CD1c-positive myeloid dendritic cell (primary cell): Measurements from ENCODE around the gene DNASE1L3.
"Not testable (repeated sequence)": the region's sequence is repeated elsewhere in the genome, so short reads cannot be mapped to it uniquely, and the experiment has no call there.

Experiments
- DNase-seq: peaks from one replicate; pipeline ENCODE4 v3.0.0-alpha.2; 2016; ENCODE audit errors: extremely low spot score

DNASE1L3 gene, protein sequence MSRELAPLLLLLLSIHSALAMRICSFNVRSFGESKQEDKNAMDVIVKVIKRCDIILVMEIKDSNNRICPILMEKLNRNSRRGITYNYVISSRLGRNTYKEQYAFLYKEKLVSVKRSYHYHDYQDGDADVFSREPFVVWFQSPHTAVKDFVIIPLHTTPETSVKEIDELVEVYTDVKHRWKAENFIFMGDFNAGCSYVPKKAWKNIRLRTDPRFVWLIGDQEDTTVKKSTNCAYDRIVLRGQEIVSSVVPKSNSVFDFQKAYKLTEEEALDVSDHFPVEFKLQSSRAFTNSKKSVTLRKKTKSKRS

DNA sequence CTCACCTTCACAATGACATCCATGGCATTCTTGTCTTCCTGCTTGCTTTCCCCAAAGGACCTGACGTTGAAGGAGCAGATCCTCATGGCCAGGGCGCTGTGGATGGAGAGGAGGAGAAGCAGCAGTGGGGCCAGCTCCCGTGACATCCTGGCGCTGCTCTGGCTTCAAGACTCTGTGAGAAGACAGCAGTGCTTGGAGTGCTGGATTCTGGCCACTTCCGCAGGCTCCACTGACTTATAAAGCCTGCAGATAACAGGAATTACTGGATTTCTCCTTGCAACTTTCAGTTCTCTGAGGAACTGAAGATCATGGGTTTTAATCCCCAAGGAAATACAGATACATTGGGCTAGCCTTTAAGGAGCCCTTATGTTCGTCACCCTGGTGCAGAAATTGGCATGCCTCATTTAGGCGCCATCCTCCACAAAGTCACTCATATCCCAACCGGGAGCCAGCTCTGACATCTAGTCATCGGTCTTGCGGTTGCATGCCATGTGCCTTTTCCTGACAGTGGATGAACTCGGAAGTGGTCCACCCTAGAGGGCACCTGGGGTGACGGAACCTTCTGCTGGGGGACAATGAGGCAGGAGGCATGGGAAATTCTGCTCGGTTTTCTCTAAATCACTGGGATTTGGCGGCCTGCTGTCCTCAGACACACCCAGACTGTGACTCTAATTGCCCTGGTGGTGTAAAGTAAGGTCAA lies at the start of gene DNASE1L3:
Gene DNASE1L3 (minus strand): TSS at position 212 of the 700 bp plus-strand sequence. CDS start 66 bp downstream, at position 146.
- DNase-seq, result peak; percentile 45

DNA sequence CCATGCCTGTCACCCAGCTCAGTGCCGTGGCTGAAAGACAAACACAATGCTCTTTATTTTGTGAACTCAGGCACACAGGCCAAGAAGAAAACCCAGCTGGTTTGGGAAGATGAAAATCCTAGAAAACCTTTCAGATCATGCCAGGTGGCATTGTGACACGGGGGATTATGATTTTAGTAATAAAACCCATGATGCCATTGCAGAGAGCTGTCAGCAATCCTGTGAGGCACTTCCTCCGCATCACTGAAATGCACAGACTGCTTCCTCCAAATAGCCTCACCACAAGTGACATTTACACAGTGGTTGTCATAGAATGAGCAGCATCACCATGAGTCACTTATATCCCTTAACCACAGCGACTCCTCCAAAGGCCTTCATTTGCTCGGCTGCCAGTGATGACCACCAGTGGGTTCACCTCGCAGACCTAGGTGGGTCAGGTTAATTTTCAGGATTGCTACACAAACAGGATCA lies 49.5 kb upstream of the DNASE1L3 start:
- DNase-seq, result peak; percentile 71

DNA sequence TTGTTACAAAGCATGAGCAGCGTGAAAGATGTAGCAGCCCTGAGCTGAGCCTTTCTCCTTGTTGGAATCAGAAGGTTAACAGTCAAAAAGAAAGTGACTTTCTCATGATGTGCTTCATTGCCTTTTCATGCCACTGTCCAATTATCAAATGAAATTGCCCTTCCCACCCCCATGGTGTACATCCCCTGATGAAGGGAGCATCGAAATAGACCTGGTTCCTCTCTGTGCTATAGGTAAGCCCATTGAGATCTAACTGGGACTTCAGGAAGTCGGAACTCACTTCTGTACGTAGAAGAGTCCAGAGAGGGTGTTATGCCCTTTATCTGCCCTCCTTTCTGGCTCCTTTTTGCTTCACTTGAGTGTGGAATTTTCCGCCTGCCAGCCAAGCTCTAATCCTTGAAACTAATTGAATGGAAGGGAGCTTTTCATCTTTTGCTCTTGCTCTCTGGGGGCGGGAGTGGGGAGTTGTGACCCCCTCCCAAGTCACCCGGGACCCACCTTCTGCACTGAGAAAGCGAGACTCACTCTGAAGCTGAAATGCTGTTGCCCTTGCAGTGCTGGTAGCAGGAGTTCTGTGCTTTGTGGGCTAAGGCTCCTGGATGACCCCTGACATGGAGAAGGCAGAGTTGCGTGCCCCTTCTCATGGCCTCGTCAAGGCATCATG lies 47.8 kb upstream of the DNASE1L3 start:
- no peak for DNase-seq

DNA sequence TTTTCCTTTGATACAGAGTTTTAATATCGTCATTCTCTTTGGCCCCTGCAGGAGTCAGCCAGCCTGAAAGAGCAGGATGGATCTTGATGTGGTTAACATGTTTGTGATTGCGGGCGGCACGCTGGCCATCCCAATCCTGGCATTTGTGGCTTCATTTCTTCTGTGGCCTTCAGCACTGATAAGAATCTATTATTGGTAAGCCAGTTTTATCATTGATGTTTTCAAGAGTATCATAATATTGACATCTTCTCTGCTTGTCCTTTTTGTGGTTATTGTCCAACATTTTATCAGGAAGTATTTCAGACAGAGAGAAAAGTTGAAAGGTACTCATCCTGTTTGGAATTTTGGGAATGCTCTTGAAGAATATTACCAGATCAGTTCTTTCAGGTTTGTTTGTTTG lies 45.7 kb upstream of the DNASE1L3 start:
- DNase-seq, result no peak

DNA sequence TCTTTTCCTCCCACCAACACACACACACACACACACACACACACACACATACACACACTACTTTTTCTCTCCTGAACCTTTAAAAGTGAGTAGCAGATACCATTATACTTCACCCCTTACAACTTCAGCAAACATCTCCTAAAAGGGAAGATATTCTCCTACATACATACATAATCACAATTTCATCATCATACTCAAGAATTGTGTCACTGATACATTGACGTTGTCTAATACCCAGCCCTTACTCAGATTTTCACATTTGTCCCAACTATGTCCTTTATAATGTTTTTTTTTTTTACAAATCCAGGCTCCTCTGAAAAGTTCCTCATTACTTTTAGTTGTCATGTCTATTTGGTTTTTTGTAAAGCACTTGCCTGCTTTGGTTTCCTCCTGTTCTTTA lies 45.3 kb upstream of the DNASE1L3 start:
- peak; percentile 28 for DNase-seq

GRCh38 chr3:58254144-58254543 lies 43.4 kb upstream of the DNASE1L3 start:
- no peak for DNase-seq

GRCh38 chr3:58251631-58252035 lies 40.9 kb upstream of the DNASE1L3 start:
- DNase-seq, result no peak

DNA sequence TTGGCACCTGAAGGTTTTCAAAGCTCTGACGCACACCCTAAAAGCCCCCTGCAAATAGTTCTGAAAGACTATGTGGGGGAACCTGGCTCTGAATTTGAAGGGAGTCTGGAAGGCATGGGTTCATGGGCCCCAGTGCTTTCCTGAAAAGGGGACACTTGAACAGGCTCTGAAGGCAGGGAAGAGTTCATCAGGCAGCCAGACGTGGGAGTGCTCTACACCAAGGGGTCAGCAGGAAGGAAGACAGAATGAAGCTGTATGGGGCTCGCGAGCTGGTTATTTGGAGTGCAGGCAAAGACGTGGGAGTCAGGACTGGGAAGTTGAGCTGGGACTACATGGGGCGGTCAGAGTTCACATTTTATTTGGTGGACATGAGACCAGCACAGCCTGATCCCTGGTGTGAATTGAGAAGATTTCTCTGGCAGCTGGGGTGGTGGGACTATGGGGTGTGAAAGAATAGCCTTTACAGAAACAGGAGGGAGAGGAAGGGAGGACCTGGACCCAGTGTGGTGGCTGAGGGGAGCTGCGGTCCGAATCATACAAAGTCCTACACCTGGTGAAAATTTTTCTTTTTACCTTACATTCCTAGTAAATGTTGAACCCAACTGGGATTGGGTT lies 39.4 kb upstream of the DNASE1L3 start:
- no peak for DNase-seq

GRCh38 chr3:58249358-58250092 lies 38.8 kb upstream of the DNASE1L3 start:
- DNase-seq, result no peak

DNA sequence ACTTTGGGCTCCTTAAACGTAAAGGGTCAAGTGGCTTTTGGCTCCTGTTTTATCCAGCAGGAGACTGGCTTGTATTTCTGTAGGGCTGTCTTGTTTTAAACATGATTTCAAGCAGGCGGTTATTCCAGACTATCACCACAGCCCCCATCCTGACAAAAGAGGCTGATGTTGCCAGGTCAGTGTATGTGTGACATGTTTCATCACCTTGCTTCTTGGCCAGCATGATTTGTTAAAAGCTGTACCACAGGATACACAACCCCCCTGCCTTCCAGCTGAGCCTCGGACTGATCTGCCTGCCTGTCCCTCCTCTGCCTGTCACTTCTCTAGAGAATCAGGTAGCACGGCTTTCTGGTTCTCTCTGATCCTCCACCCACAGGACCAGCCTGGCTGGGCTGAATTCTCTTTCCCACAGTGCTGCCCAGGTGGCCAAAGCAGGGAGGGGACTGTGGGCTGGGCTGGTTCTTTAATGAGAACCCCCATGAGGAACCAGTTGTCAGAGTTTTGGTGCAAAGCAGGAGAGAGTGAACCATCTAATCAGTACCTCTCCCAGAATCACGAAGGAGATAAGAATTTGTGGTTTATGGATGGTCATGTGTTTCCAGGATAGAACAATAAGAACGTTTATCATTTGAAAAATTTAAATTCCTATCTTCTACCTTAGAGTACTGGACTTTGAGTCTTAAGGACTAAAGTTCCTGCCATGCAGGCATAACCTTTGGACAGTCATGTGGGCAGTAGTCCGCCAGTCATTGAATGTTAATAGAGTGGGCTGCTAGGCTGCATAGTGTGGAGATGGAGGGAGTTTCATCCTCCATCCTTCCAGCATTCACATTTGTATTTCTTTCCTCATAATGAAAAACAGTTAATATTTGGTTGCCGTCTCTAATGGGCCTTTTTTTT lies 35.6 kb upstream of the DNASE1L3 start:
- no peak for DNase-seq

- DNase-seq, result no peak
These were observed 33.3 kb upstream of the DNASE1L3 start for GRCh38 chr3:58243976-58244585.

DNA sequence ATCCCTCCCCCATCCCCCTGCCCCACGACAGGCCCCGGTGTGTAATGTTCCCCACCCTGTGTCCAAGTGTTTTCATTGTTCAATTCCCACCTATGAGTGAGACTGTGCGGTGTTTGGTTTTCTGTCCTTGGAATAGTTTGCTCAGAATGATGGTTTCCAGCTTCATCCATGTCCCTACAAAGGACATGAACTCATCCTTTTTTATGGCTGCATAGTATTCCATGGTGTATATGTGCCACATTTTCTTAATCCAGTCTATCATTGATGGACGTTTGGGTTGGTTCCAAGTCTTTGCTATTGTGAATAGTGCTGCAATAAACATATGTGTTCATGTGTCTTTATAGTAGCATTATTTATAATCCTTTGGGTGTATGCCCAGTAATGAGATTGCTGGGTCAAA lies 32.1 kb upstream of the DNASE1L3 start:
- DNase-seq, result not testable (repeated sequence)

DNA sequence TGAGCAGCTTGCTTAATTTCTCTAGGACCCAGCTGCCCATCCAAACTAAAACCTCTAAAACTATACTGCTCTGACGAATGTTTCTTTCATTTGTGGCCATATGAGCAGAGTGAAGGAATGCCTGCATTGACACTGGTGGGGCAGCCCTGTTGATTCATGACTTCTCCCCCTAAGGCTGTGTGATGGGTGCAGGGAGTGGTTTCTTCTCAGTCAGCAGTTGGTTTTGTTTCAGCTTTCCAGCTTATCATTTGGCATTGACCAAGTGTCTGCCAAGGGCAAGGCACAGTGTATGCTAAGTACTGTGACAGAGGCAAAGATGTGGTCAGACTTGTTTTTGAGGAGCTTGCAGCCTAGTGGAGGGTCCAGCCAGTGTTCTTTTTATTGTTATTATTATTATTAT lies 31.6 kb upstream of the DNASE1L3 start:
- no peak for DNase-seq

DNA sequence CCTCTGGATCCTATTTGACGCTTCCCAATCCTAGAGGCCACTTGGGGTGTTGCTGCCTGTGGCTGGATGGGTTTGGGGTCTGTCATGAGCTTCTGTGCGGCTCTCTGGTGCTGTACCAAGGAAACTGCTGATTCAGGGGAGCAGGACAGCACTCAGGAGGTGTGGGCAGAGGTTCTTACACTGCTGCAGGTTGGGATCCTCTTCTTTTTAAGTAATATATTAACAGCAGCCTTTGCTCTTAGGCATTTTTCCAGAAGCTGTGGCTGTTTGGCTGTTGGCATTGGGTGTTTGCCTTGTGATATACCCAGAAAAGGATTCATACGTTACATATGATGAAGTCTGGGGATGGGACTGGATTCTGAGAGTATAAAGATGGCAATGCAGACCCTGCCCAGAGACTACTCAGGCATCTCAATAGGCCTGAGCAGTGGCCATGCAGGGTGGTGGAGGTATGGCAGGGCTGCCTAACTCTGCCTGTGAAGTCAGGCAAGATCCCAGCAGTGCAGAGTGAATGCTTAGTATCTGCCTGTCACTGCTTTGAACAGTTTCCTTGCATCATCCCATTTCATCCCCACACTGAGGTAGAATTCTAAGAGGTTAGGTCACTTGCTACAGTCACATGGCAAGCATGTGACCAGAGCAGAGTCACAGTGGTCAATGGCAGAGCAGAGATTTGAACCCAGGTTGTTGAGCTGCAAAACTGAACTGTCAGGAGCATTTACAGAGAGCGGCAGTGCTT lies 30.7 kb upstream of the DNASE1L3 start:
- no peak for DNase-seq

- no peak for DNase-seq
These were observed 28.1 kb upstream of the DNASE1L3 start for GRCh38 chr3:58238830-58239229.

DNA sequence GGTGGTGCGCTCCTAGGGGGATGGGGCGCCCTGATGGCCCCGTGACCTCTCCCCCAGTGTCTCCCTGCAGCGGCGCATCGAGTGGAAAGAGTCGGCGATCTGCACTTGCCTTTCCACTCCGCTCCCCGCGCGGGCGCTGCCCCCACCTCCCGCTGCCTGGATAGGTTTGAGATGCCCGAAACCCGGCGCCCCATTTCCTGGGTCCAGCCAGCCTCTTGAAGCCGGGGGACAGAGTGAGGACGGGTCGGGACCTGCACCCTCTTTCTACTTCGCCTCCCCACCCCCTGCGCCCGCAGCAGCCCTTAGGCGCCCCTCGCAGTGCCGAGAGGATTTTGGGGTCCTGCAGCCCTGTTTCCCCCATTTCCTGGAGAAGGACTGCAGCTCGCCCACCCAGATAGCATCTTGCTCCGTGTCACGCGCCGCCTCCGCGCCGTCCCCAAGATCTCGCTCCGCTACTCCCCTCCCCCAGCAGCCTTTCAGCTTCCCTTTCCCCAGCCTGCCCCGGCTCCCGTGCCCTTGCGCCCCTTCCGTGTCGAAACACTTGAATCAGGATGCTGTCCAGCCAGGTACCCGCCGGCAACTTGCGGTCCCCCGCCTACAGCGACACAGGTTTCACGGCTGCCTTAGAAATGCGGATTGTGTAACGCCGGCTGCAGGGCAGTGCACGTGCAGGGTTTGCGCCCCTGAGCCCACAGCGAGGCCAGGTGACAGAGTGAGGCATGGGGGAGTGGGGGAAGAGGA lies 27.3 kb upstream of the DNASE1L3 start:
- DNase-seq, result peak; percentile 70

- peak; percentile 80 for DNase-seq
These were observed 26.6 kb upstream of the DNASE1L3 start, which contains the start of gene ABHD6 for GRCh38 chr3:58237238-58237940. Gene ABHD6, plus strand, starts transcription at chr3:58237792. Its CDS starts 18,795 bp downstream, at chr3:58256587.
